Rectal smooth muscle tissue (tissue), 1 donor: ENCODE measurements around the gene CRTAC1.

Experiments used
- H3K27ac ChIP-seq: one replicate; pipeline ENCODE4 v1.7.0; 2013; ENCODE audit warnings: low read depth, low read length, inconsistent platforms
- H3K27me3 ChIP-seq: one replicate; pipeline ENCODE4 v1.7.0; 2013; ENCODE audit warnings: low read length; ENCODE audit not compliant: control insufficient read depth, insufficient read depth
- H3K36me3 ChIP-seq: one replicate; pipeline ENCODE4 v1.7.0; 2013; ENCODE audit warnings: low read length; ENCODE audit not compliant: control insufficient read depth, insufficient read depth
- H3K4me1 ChIP-seq: one replicate; pipeline ENCODE4 v1.7.0; 2013; ENCODE audit warnings: low read length; ENCODE audit not compliant: control insufficient read depth, insufficient read depth
- H3K4me3 ChIP-seq: one replicate; pipeline ENCODE4 v1.7.0; 2013; ENCODE audit warnings: low read length
- H3K9ac ChIP-seq: one replicate; pipeline ENCODE4 v1.7.0; 2013; ENCODE audit warnings: low read length

CRTAC1 gene

DNA sequence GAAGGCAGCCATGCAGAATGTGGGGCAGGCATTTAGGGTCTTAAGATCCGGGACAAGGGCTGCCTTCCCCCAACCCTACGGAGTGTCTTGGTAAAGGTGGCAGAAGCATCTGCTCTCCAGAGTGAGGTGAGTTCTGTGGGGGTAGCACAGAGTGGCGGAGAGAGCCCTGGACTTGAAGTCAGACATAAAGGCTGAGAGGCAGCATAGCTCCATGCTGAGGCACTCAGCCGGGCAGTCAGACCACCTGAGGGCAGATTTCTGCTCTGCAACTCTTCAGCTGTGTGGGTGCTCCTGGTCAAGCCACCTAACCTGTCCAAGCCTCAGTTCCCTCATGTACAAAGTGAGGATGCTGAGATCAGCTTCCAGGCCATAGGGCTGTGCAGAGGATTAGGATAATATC, 81.0 kb downstream of the CRTAC1 start:
- Histone ChIP-seq H3K9ac (no peak overlapping the region), H3K4me1 (no peaks in the 10 kb centered on the region), H3K27ac (no peak overlapping the region), H3K27me3 (no peaks in the 10 kb centered on the region), H3K4me3 (no peak overlapping the region), H3K36me3 (no peaks in the 10 kb centered on the region)

DNA sequence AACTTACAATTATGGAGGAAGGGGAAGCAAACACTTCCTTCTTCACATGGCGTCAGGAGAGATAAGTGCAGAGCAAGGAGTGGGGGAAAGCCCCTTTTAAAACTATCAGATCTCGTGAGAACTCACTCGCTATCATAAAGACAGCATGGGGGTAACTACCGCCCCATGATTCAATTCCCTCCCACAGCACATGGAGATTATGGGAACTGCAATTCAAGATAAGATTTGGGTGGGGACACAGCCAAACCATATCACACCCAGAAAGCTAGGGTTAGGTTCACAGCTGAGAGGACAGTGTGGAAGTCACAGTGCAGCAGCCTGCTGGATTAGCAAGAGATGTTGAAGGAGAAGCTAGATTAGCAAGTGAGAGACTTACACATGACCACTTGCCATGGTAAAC, 81.6 kb downstream of the CRTAC1 start:
- Histone ChIP-seq H3K9ac (no peak overlapping the region), H3K4me1 (no peaks in the 10 kb centered on the region), H3K27ac (no peak overlapping the region), H3K36me3 (no peaks in the 10 kb centered on the region), H3K4me3 (no peak overlapping the region), H3K27me3 (no peaks in the 10 kb centered on the region)

DNA sequence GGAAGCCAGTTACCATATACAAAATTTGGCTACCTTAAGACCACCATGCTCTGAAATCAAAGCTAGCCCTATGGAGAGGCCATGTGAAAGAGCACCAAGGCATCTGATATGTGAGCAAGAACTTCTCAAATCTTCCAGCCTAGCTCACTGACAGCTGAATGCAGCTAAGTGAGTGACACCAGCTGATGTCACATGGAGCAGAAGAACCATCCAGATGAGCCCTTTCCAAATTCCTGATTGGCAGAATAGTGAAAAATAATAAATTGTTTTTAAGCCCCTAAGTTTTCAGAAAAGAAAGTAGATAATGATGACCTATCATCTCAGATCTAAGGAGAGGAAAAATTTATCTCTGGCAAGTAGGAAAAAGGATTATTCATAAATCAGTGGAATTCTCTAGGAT, 85.6 kb downstream of the CRTAC1 start:
- Histone ChIP-seq H3K27me3 (no peaks in the 10 kb centered on the region), H3K4me3 (no peak overlapping the region), H3K9ac (no peak overlapping the region), H3K27ac (no peak overlapping the region), H3K4me1 (no peaks in the 10 kb centered on the region), H3K36me3 (no peaks in the 10 kb centered on the region)

DNA sequence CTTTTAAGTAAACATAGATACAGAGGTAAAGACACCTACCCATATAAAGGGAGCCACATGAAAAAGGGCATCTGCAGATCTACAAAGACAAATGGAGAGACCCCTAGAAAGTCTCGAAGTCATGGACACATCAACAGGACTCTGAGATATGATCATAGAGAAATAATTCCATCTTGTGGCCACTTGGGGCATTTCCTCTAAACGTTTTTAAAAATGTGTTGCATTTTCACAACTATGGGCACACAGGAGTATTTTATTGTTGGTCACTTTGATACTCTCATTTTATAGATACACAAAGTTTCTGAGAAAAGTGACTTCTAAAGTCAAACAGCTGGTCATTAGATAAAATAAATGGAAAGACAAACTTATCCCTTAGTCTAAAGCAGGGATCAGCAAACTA, 87.1 kb downstream of the CRTAC1 start:
- no peak overlapping the region for H3K9ac ChIP-seq
- H3K4me3 ChIP-seq = no peak overlapping the region
- H3K36me3 ChIP-seq = no peaks in the 10 kb centered on the region
- no peaks in the 10 kb centered on the region for H3K27me3 ChIP-seq
- H3K27ac ChIP-seq = no peak overlapping the region
- H3K4me1 ChIP-seq = no peaks in the 10 kb centered on the region

DNA sequence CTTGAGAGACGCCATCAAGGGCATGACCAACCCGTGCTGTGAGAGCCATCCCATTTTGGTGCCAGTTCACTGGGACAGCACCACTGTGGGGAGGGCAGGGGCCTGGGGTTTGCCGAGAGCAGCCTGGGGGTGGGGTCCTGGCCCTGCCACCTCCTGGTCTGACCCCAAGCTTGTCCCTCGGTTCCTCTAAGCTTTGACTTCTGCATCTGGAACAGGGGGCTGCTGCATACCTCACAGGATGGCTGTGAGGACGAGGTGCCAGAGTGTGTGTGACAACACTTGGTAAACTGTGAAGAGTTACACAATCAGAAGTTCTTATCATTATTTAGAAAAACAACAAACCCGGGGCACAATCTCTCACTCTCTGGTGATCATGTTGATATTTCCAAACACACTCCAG, 89.9 kb downstream of the CRTAC1 start:
- Histone ChIP-seq H3K36me3 (no peaks in the 10 kb centered on the region), H3K4me1 (no peaks in the 10 kb centered on the region), H3K9ac (no peak overlapping the region), H3K4me3 (no peak overlapping the region), H3K27me3 (peaks cover 2% of the 10 kb centered on the region), H3K27ac (no peak overlapping the region)

DNA sequence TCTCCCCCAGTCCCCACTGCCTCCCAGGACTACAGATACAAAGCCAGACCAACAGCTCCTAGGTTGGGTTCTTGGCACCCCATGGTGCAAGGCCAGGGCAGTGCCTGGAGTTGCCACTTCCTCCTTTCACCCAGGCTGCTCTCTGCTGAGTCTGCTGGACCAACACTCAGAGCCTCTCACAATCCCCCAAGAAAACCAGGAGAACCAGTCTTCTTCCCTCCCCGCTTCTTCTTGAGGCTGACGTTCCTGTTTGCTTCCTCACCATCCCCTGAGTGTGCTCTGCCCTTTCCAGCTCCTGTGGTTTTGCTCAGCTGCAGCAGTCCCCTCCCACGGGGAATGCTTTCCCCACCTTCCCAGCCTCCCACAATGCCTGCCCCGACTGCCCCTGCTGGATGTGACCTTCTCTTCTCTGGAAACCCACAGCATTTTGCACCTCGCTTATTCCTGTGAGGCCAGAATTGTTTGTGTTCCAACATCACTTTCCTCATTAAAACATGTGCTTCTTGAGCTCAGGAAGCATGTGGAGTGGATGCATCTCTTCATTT, 90.9 kb downstream of the CRTAC1 start:
- Histone ChIP-seq H3K9ac (no peak overlapping the region), H3K4me1 (no peaks in the 10 kb centered on the region), H3K36me3 (no peaks in the 10 kb centered on the region), H3K27me3 (peaks cover 2% of the 10 kb centered on the region), H3K4me3 (no peak overlapping the region), H3K27ac (no peak overlapping the region)

DNA sequence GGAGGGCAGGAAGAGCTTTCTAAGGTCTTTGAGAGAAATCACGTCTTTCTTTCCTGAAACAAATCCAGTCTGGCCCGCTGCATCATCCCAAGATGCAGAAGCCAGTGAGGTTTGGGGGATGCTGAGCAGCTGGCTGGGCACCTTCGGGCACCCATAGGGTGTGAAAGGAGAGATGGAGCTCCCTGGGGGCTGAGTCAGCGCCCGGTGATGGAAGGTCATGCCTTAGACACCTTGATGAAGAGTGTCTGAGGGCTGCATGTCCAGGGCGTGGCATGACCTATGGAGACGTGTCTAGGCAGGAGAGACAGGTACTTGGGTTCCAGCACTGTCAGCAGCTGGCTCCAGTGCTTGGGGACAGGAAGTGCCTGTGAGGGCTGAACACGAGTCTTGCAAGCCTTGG, 92.5 kb downstream of the CRTAC1 start:
- H3K27me3 ChIP-seq = peaks cover 2% of the 10 kb centered on the region
- no peaks in the 10 kb centered on the region for H3K4me1 ChIP-seq
- no peak overlapping the region for H3K27ac ChIP-seq
- no peak overlapping the region for H3K9ac ChIP-seq
- H3K36me3 ChIP-seq = no peaks in the 10 kb centered on the region
- no peak overlapping the region for H3K4me3 ChIP-seq

DNA sequence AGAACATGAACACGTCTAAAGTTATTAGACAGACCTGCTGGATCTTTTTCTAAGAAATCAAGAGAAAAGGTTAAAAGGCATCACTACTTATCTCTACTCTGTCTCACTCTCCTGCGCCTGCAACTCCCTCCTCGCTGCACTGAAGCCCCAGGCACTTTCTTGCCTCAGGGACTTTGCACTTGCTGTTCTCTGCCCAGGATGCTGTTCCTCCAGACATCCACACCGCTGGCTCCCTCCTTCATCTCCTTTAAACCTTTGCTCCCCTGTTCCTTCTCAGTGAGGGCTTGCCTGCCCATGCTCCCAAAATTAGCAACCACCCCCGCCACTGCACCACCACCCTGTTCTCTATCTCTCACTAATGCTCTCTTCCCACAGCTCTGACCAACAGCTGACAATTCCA, 93.4 kb downstream of the CRTAC1 start:
- Histone ChIP-seq H3K27ac (no peak overlapping the region), H3K9ac (no peak overlapping the region), H3K27me3 (peaks cover 2% of the 10 kb centered on the region), H3K36me3 (no peaks in the 10 kb centered on the region), H3K4me3 (no peak overlapping the region), H3K4me1 (no peaks in the 10 kb centered on the region)

DNA sequence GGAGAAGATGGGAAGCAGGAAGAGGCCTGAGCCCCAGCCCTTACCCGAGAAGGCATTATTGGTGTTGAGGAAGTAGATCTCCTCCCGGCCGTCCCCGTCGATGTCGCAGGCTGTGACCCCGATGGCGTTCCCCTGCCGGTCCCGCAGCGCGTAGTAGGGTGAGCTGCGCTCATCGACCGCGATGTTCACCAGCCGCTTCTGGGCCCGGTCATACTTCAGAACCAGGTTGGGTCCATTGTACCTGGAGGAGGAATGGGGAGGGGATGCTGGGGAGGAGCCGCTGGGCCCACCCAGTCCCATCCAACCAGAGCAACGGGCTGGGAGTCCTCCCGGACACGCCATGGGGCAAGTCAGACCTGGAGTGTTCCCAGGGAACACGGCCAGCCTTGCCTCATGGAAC, 94.3 kb downstream of the CRTAC1 start:
- H3K4me3 ChIP-seq = no peak overlapping the region
- peaks cover 2% of the 10 kb centered on the region for H3K27me3 ChIP-seq
- H3K36me3 ChIP-seq = no peaks in the 10 kb centered on the region
- H3K9ac ChIP-seq = no peak overlapping the region
- H3K4me1 ChIP-seq = no peaks in the 10 kb centered on the region
- H3K27ac ChIP-seq = no peak overlapping the region

DNA sequence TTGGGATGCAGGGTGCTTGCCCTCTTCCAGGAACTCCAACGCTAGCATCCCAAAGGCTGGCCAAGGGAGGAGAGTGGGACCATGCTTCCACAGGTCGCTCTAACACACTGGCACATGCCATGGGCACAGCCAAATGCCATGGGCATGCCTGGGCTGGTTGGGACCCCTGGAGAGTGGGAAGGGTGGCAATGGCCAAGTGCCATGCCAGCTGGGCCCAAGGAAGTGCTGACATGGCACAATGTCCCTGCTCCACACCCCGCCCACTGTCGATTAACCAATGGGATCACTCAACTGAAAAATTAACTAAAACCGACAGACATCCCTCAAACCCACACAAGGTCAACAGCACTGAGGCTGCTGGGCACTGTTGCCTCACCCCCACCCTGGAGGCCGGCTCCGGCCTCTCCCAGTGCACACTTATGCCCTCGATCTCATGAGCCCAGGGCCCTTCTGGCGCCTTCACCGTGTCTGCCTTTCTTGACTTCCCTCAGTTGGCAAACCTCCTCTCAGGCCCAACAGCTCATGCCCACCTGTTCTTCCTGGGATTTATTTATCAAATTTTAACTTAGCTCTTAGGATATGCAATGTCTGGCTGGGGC, 97.4 kb downstream of the CRTAC1 start:
- Histone ChIP-seq H3K36me3 (no peaks in the 10 kb centered on the region), H3K4me1 (no peaks in the 10 kb centered on the region), H3K27me3 (peaks cover 3% of the 10 kb centered on the region), H3K9ac (no peak overlapping the region), H3K27ac (no peak overlapping the region), H3K4me3 (no peak overlapping the region)

DNA sequence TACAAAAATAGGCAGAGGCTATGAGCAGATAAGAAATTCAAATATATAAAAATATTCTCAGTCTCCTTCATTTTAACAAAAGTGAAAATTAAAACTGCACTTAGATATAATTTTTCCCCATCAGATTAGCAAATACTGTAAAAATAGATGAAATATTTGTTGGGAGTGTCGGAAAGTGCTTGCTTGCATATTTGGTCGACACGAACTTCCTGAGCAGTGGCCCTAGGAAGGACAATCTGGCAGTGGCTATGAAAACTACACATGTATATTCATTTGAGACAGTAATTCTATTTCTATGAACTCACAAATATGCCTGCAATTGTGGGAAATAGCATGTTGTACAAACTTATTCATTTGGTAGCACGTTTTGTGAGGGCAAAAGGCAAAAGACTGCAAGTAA, 99.4 kb downstream of the CRTAC1 start:
- Histone ChIP-seq H3K27ac (no peak overlapping the region), H3K27me3 (peaks cover 4% of the 10 kb centered on the region)

DNA sequence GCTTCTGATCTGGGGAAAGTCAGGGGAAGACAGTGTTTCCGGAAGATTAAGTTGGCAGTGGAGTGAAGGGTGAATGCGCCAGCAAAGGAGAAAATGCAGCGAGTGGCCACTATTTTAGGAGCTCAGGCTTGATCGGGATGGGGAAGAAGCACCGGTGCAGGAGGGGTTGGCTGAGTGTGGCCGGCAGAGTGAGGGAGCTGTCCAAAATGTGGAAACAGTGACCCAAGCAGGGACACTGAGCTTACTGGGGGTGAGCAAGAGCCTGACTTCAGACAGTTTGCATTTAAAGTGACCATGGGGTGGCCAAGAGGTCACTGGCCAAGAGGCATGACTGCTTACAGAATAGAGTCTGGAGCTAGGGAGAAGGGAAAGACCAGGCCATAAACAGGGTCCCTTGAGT, 101.5 kb downstream of the CRTAC1 start:
- Histone ChIP-seq H3K27me3 (peaks cover 2% of the 10 kb centered on the region), H3K4me1 (no peaks in the 10 kb centered on the region), H3K4me3 (no peak overlapping the region), H3K36me3 (no peaks in the 10 kb centered on the region), H3K27ac (no peak overlapping the region), H3K9ac (no peak overlapping the region)

More for the DNA sequence above, 99.4 kb downstream of the CRTAC1 start:
- H3K36me3 ChIP-seq = no peaks in the 10 kb centered on the region
- H3K4me1 ChIP-seq = no peaks in the 10 kb centered on the region
- H3K9ac ChIP-seq = no peak overlapping the region
- no peak overlapping the region for H3K4me3 ChIP-seq

DNA sequence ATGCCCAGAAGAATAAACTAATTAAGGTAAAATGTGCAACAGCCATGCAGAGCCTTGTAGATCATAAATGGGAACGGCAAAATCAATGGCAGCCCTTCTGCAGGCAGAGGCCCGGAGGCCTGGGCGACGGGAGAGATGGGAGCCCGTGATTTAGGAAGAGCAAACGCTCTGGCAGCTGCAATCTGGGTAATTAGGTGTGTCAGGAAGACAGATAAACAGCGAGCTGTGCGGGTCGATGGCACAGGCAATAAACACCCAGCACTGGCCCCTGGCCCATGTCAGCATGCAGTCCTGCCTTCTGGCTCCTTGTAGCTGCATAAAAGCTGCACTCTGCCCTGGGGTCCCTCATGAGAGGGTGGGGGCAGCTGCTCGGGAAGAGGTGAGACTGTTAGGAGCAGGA, 102.8 kb downstream of the CRTAC1 start:
- H3K9ac ChIP-seq = no peak overlapping the region
- H3K27me3 ChIP-seq = peaks cover 2% of the 10 kb centered on the region
- H3K4me3 ChIP-seq = no peak overlapping the region
- H3K27ac ChIP-seq = no peak overlapping the region
- H3K4me1 ChIP-seq = no peaks in the 10 kb centered on the region
- no peaks in the 10 kb centered on the region for H3K36me3 ChIP-seq
